GM18526 (cell line): ENCODE results near the gene NPY5R.

Experiments used
- POLR2A ChIP-seq: IDR thresholded peaks from 3 replicates; pipeline ENCODE4 v1.6.1; 2011; ENCODE audit not compliant: insufficient read length; ENCODE audit errors: extremely low read depth

The NPY5R gene

GRCh38 chr4:163378661-163379060 lies 35.0 kb downstream of the NPY5R start:
- no peak for TF ChIP-seq POLR2A

- TF ChIP-seq POLR2A: no peak
These were observed 37.0 kb downstream of the NPY5R start for GRCh38 chr4:163380703-163381102.

GRCh38 chr4:163382178-163382869 lies 38.6 kb downstream of the NPY5R start:
- TF ChIP-seq POLR2A: no peak

- no peak for TF ChIP-seq POLR2A
These were observed 40.7 kb downstream of the NPY5R start for GRCh38 chr4:163384434-163384833.

- no peak for TF ChIP-seq POLR2A
These were observed 41.2 kb downstream of the NPY5R start for GRCh38 chr4:163384926-163385325.

- TF ChIP-seq POLR2A: no peak
These were observed 41.8 kb downstream of the NPY5R start for GRCh38 chr4:163385466-163385865.

GRCh38 chr4:163391756-163392155 lies 48.1 kb downstream of the NPY5R start:
- no peak for TF ChIP-seq POLR2A

GRCh38 chr4:163392328-163392727 lies 48.6 kb downstream of the NPY5R start:
- no peak for TF ChIP-seq POLR2A

- TF ChIP-seq POLR2A: no peak
These were observed 49.8 kb downstream of the NPY5R start for GRCh38 chr4:163393471-163393870.

- TF ChIP-seq POLR2A: no peak
These were observed 51.4 kb downstream of the NPY5R start for GRCh38 chr4:163395055-163395454.

- no peak for TF ChIP-seq POLR2A
These were observed 52.1 kb downstream of the NPY5R start for GRCh38 chr4:163395758-163396157.

- no peak for TF ChIP-seq POLR2A
These were observed 54.5 kb downstream of the NPY5R start for GRCh38 chr4:163398238-163398637.

GRCh38 chr4:163400911-163401310 lies 57.2 kb downstream of the NPY5R start:
- no peak for TF ChIP-seq POLR2A
